ENCODE data around the gene ENDOD1. TPM values are rescaled to one million over a fixed set of nuclear protein-coding genes. Genes with fewer than 3 reads are reported as not detected.

Gene ENDOD1
- total RNA-seq, 2 experiments from 2014 or later: 13.0 to 14.1 TPM

DNA sequence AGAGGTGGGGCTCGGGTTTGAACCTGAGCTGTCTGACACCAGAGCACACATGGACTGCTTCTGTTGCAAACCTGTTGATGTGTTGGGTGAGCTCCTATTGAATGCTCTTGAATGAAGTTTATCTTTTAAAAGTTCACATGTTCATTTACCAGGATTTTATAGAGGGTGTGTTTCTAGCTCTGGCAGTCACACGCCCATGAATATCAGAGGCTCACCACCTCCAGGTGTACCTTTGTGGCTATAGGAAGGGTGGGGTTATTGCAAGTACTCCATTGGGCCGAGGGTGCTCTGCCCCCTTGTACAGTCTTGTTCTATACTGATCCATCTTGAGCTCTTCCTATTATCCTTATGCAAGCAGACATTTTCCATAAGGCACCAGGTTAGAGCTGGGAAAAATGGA lies 9.2 kb downstream of the ENDOD1 start:
- TF ChIP-seq CTCF (IDR thresholded peaks at IDR 0.05): no peak
- POLR2A ChIA-PET: interaction anchor here (0.8 to 1.0 kb wide), 2 partner anchors 10 to 32 kb away, joined by 3 read pairs; partner anchors contain the start of gene SRSF8

DNA sequence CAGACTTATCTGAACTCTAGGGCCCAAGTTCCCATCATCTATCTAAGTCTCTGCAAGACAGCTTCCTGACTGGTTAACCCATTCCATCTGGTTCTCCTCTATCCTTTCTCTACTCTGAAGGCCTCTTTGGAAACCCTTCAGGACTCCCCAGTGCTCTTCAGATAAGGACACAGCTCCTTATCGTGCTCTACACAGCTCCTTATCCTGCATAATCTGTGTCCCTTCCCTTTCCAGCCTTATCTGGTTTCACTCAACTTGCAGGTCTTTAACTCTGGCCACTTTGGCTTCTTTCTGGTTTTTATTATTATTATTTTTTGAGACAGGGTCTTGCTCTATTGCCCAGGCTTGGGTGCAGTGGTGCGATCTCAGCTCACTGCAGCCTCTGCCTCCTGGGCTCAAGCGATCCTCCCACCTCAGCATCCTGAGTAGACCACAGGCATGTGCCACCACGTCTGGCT lies 10.6 kb downstream of the ENDOD1 start:
- no peaks in the 10 kb centered on the region for H3K27me3 Mint-ChIP-seq
- H3K4me1 Mint-ChIP-seq (ENCODE audit: low read depth): peaks cover 33% of the 10 kb centered on the region
- ChIA-PET POLR2A (no interaction called here), CTCF (interaction anchor here (1.1 to 4.7 kb wide), 3 partner anchors 31 to 52 kb away, joined by 4 to 30 read pairs (median 5); partner anchors contain the start of gene SRSF8)
- ATAC-seq: no peak
- H3K36me3 Mint-ChIP-seq (ENCODE audit: low read depth): peaks cover 15% of the 10 kb centered on the region
- intact Hi-C loops (cut with micrococcal nuclease): no loop called here
- H3K27ac Mint-ChIP-seq: no peak overlapping the region
- TF ChIP-seq CTCF (IDR thresholded peaks at IDR 0.05): no peak
- no peak for DNase-seq
- no peaks in the 10 kb centered on the region for H3K9me3 Mint-ChIP-seq
- H3K4me3 Mint-ChIP-seq: no peak overlapping the region

More for the DNA sequence above, 9.2 kb downstream of the ENDOD1 start:
- Mint-ChIP-seq H3K9me3 (no peaks in the 10 kb centered on the region), H3K27ac (no peak overlapping the region), H3K27me3 (no peaks in the 10 kb centered on the region), H3K4me3 (no peak overlapping the region), H3K36me3 (ENCODE audit: low read depth) (peaks cover 20% of the 10 kb centered on the region), H3K4me1 (ENCODE audit: low read depth) (peaks cover 44% of the 10 kb centered on the region)
- ATAC-seq: no peak
- CTCF ChIA-PET: interaction anchor here (2.3 to 4.7 kb wide), 2 partner anchors 30 to 43 kb away, joined by 5 to 30 read pairs; partner anchors contain the start of gene SRSF8
- DNase-seq: no peak
- intact Hi-C loops (cut with micrococcal nuclease): no loop called here

- H3K27ac Mint-ChIP-seq: no peak overlapping the region
- no peak for ATAC-seq
These were observed 11.3 kb downstream of the ENDOD1 start for GRCh38 chr11:95100856-95101507.

GRCh38 chr11:95101935-95102334 lies 12.3 kb downstream of the ENDOD1 start:
- ATAC-seq (no peak), DNase-seq (no peak)
- no peak for TF ChIP-seq CTCF (IDR thresholded peaks at IDR 0.05)
- intact Hi-C loops (cut with micrococcal nuclease): no loop called here
- no peak overlapping the region for H3K4me3 Mint-ChIP-seq
- H3K4me1 Mint-ChIP-seq (ENCODE audit: low read depth): peaks cover 23% of the 10 kb centered on the region
- H3K36me3 Mint-ChIP-seq (ENCODE audit: low read depth): peaks cover 15% of the 10 kb centered on the region
- POLR2A ChIA-PET: interaction anchor here (0.9 kb wide), 1 partner anchor 34 kb away, joined by 3 read pairs; no protein-coding TSS in a partner anchor
- no peaks in the 10 kb centered on the region for H3K27me3 Mint-ChIP-seq
- H3K9me3 Mint-ChIP-seq: no peaks in the 10 kb centered on the region
- no peak overlapping the region for H3K27ac Mint-ChIP-seq
- CTCF ChIA-PET: interaction anchor here (1.7 kb wide), 1 partner anchor 34 kb away, joined by 6 read pairs; no protein-coding TSS in a partner anchor

More at GRCh38 chr11:95100856-95101507, 11.3 kb downstream of the ENDOD1 start:
- H3K4me3 Mint-ChIP-seq: no peak overlapping the region
- H3K4me1 Mint-ChIP-seq (ENCODE audit: low read depth): peaks cover 25% of the 10 kb centered on the region
- DNase-seq: no peak
- intact Hi-C loops (cut with micrococcal nuclease): no loop called here
- H3K27me3 Mint-ChIP-seq: no peaks in the 10 kb centered on the region
- H3K36me3 Mint-ChIP-seq (ENCODE audit: low read depth): peaks cover 15% of the 10 kb centered on the region
- no peak for TF ChIP-seq CTCF (IDR thresholded peaks at IDR 0.05)
- no peaks in the 10 kb centered on the region for H3K9me3 Mint-ChIP-seq
- ChIA-PET CTCF (interaction anchor here (1.7 kb wide), 1 partner anchor 33 kb away, joined by 6 read pairs; no protein-coding TSS in a partner anchor), POLR2A (no interaction called here)

- Mint-ChIP-seq H3K4me1 (ENCODE audit: low read depth) (peaks cover 21% of the 10 kb centered on the region), H3K27me3 (no peaks in the 10 kb centered on the region), H3K27ac (no peak overlapping the region), H3K4me3 (no peak overlapping the region), H3K9me3 (no peaks in the 10 kb centered on the region), H3K36me3 (ENCODE audit: low read depth) (peaks cover 10% of the 10 kb centered on the region)
- intact Hi-C loops (cut with micrococcal nuclease): no loop called here
- no peak for DNase-seq
- no peak for ATAC-seq
- ChIA-PET CTCF (interaction anchor here (0.8 to 1.7 kb wide), 2 partner anchors 34 to 39 kb away, joined by 3 to 6 read pairs; no protein-coding TSS in a partner anchor), POLR2A (no interaction called here)
- TF ChIP-seq CTCF (IDR thresholded peaks at IDR 0.05): no peak
These were observed 13.1 kb downstream of the ENDOD1 start for GRCh38 chr11:95102733-95103132.
